ENCODE data around the gene SLC35F3.

DNA sequence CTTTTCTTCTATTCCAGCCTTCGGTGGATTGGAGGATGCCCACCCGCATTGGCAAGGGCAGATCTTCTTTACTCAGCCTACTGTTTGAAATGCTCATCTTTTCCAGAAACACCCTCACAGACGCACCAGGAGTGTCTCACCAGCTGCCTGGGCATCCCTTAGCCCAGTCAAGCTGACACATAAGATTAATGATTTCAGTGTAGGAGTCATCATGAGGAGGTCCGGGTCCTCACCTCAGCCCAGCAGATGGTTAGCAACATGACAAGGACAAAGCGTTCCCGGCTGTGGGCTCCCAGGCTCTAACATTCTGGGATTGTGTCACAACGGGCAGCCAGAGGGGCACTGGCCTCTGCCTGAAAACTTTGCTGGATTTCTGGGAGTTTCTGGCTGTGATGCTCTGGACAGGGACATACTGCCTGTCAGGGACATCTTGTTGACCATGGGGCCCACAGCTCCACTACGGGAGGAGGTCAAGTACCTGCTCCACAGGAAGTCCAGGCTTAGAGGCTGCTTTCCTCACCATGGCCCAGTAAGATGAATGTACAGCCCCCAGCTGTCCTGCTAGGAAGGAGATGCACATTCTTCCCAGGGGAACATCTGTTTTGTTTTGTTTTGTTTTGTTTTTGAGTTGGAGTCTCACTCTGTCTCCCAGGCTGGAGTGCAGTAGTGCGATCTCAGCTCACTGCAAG, 264.8 kb downstream of the SLC35F3 start:
- TF ChIP-seq, protein P1, sequence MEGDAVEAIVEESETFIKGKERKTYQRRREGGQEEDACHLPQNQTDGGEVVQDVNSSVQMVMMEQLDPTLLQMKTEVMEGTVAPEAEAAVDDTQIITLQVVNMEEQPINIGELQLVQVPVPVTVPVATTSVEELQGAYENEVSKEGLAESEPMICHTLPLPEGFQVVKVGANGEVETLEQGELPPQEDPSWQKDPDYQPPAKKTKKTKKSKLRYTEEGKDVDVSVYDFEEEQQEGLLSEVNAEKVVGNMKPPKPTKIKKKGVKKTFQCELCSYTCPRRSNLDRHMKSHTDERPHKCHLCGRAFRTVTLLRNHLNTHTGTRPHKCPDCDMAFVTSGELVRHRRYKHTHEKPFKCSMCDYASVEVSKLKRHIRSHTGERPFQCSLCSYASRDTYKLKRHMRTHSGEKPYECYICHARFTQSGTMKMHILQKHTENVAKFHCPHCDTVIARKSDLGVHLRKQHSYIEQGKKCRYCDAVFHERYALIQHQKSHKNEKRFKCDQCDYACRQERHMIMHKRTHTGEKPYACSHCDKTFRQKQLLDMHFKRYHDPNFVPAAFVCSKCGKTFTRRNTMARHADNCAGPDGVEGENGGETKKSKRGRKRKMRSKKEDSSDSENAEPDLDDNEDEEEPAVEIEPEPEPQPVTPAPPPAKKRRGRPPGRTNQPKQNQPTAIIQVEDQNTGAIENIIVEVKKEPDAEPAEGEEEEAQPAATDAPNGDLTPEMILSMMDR (IDR thresholded peaks at IDR 0.05; ENCODE audit: poor library complexity): no peak
- no peak for TF ChIP-seq EZH2 (IDR thresholded peaks at IDR 0.05; ENCODE audit: borderline replicate concordance)
- TF ChIP-seq EZH2phosphoT487 (IDR thresholded peaks at IDR 0.05; ENCODE audit: low read depth, severe bottlenecking, unreplicated experiment): no peak
